NCI-H1694 treated with DMSO at 0.1 percent for 48 hours (cell line): ENCODE results near the gene CST6.
"Not testable (repeated sequence)": the region's sequence is repeated elsewhere in the genome, so short reads cannot be mapped to it uniquely, and the experiment has no call there.

ENCODE experiments used
- DNase-seq: peaks from one replicate; lab custom pipeline; 2025; lab: John Stamatoyannopoulos, UW

CST6 gene

GRCh38 chr11:66015454-66015881 lies 3.7 kb downstream of the CST6 start:
- no peak for DNase-seq

- DNase-seq: peak; percentile 46
These were observed 4.4 kb downstream of the CST6 start for GRCh38 chr11:66015936-66016792.

GRCh38 chr11:66016793-66017177 lies 5.0 kb downstream of the CST6 start:
- DNase-seq: no peak

- DNase-seq: no peak
These were observed 5.5 kb downstream of the CST6 start for GRCh38 chr11:66017321-66017720.

- DNase-seq: no peak
These were observed 8.4 kb downstream of the CST6 start for GRCh38 chr11:66020212-66020611.

GRCh38 chr11:66020618-66021357 lies 9.0 kb downstream of the CST6 start:
- no peak for DNase-seq

- peak; percentile 44 for DNase-seq
These were observed 10.8 kb downstream of the CST6 start for GRCh38 chr11:66022401-66023185.

- DNase-seq: not testable (repeated sequence)
These were observed 11.3 kb downstream of the CST6 start for GRCh38 chr11:66023186-66023440.

- DNase-seq: no peak
These were observed 14.3 kb downstream of the CST6 start, which contains the start of gene CATSPER1 for GRCh38 chr11:66026017-66026529. CATSPER1 (minus strand) TSS chr11:66026479; CDS start chr11:66026379, 100 bp downstream.

GRCh38 chr11:66032957-66033735 lies 21.3 kb downstream of the CST6 start:
- no peak for DNase-seq

GRCh38 chr11:66035653-66036333 lies 24.0 kb downstream of the CST6 start:
- no peak for DNase-seq

GRCh38 chr11:66036334-66036710 lies 24.5 kb downstream of the CST6 start:
- DNase-seq: no peak

- no peak for DNase-seq
These were observed 25.5 kb downstream of the CST6 start for GRCh38 chr11:66037327-66037726.

GRCh38 chr11:66039765-66040164 lies 28.0 kb downstream of the CST6 start:
- no peak for DNase-seq

GRCh38 chr11:66042227-66042995 lies 30.6 kb downstream of the CST6 start:
- DNase-seq: no peak

- no peak for DNase-seq
These were observed 31.4 kb downstream of the CST6 start for GRCh38 chr11:66042996-66043906.

- DNase-seq: no peak
These were observed 32.9 kb downstream of the CST6 start for GRCh38 chr11:66044757-66045156.

GRCh38 chr11:66045177-66045639 lies 33.4 kb downstream of the CST6 start:
- peak; percentile 51 for DNase-seq

- DNase-seq: no peak
These were observed 35.1 kb downstream of the CST6 start for GRCh38 chr11:66046901-66047300.
